Measurements from ENCODE around the gene STPG2. TPM values are rescaled to one million over a fixed set of nuclear protein-coding genes. Genes with fewer than 3 reads are reported as not detected.

STPG2 gene
- total RNA-seq, 1 donor from 2014 or later: 0.14 TPM

GRCh38 chr4:97774347-97774989 lies 368.8 kb downstream of the STPG2 start:
- Histone ChIP-seq H3K79me2 (ENCODE audit: insufficient read depth, low read length) (no peaks in the 10 kb centered on the region), H3K36me3 (ENCODE audit: insufficient read depth, low read length) (no peaks in the 10 kb centered on the region), H3K27me3 (ENCODE audit: insufficient read depth, low read length) (no peaks in the 10 kb centered on the region), H2AFZ (ENCODE audit: low read depth, low read length) (no peak overlapping the region), H3K9ac (ENCODE audit: low read length) (no peak overlapping the region), H3K27ac (ENCODE audit: low read depth, low read length) (no peak overlapping the region), H3K4me1 (ENCODE audit: insufficient read depth, low read length) (no peaks in the 10 kb centered on the region), H3K9me3 (ENCODE audit: insufficient read depth, low read depth, low read length) (no peaks in the 10 kb centered on the region), H4K20me1 (ENCODE audit: insufficient read depth, low read length) (no peaks in the 10 kb centered on the region), H3K4me3 (ENCODE audit: insufficient read depth, low read depth, low read length) (no peak overlapping the region), H3K4me2 (ENCODE audit: low read length) (no peak overlapping the region)
- H3K9me3 Mint-ChIP-seq (ENCODE audit: unreplicated experiment): peaks cover 4% of the 10 kb centered on the region
- no peak for TF ChIP-seq CTCF (IDR thresholded peaks at IDR 0.05; ENCODE audit: insufficient read depth, low read depth, low read length)
- TF ChIP-seq EZH2 (IDR thresholded peaks at IDR 0.05; ENCODE audit: insufficient read depth, low read length): no peak
- peaks cover 1% of the 10 kb centered on the region for H3K4me1 Mint-ChIP-seq (ENCODE audit: low read depth, unreplicated experiment)
- DNase-seq (ENCODE audit: low read depth) (no peak), FAIRE-seq (no peak)
- H3K4me3 Mint-ChIP-seq (ENCODE audit: unreplicated experiment): no peak overlapping the region
- no peak overlapping the region for H3K27ac Mint-ChIP-seq (ENCODE audit: unreplicated experiment)
- H3K36me3 Mint-ChIP-seq (ENCODE audit: low read depth, unreplicated experiment): no peaks in the 10 kb centered on the region
- H3K27me3 Mint-ChIP-seq (ENCODE audit: low read depth, unreplicated experiment): no peaks in the 10 kb centered on the region

GRCh38 chr4:97770222-97770621 lies 373.1 kb downstream of the STPG2 start:
- H3K27ac ChIP-seq (ENCODE audit: low read depth, low read length): no peak overlapping the region
- no peaks in the 10 kb centered on the region for H3K36me3 ChIP-seq (ENCODE audit: insufficient read depth, low read length)
- Mint-ChIP-seq H3K9me3 (ENCODE audit: unreplicated experiment) (peaks cover 1% of the 10 kb centered on the region), H3K27me3 (ENCODE audit: low read depth, unreplicated experiment) (no peaks in the 10 kb centered on the region), H3K36me3 (ENCODE audit: low read depth, unreplicated experiment) (no peaks in the 10 kb centered on the region), H3K4me3 (ENCODE audit: unreplicated experiment) (no peak overlapping the region), H3K4me1 (ENCODE audit: low read depth, unreplicated experiment) (peaks cover 1% of the 10 kb centered on the region), H3K27ac (ENCODE audit: unreplicated experiment) (no peak overlapping the region)
- no peaks in the 10 kb centered on the region for H3K9me3 ChIP-seq (ENCODE audit: insufficient read depth, low read depth, low read length)
- no peak overlapping the region for H3K4me2 ChIP-seq (ENCODE audit: low read length)
- H3K27me3 ChIP-seq (ENCODE audit: insufficient read depth, low read length): no peaks in the 10 kb centered on the region
- no peaks in the 10 kb centered on the region for H4K20me1 ChIP-seq (ENCODE audit: insufficient read depth, low read length)
- DNase-seq (ENCODE audit: low read depth) (no peak), FAIRE-seq (no peak)
- no peaks in the 10 kb centered on the region for H3K4me1 ChIP-seq (ENCODE audit: insufficient read depth, low read length)
- no peak overlapping the region for H3K4me3 ChIP-seq (ENCODE audit: insufficient read depth, low read depth, low read length)
- no peak for TF ChIP-seq EZH2 (IDR thresholded peaks at IDR 0.05; ENCODE audit: insufficient read depth, low read length)
- no peak for TF ChIP-seq CTCF (IDR thresholded peaks at IDR 0.05; ENCODE audit: insufficient read depth, low read depth, low read length)
- no peaks in the 10 kb centered on the region for H3K79me2 ChIP-seq (ENCODE audit: insufficient read depth, low read length)
- H2AFZ ChIP-seq (ENCODE audit: low read depth, low read length): no peak overlapping the region
- H3K9ac ChIP-seq (ENCODE audit: low read length): no peak overlapping the region

GRCh38 chr4:97762115-97762512 lies 381.2 kb downstream of the STPG2 start:
- H3K27me3 ChIP-seq (ENCODE audit: insufficient read depth, low read length): no peaks in the 10 kb centered on the region
- H3K9me3 Mint-ChIP-seq (ENCODE audit: unreplicated experiment): no peaks in the 10 kb centered on the region
- no peak overlapping the region for H3K27ac ChIP-seq (ENCODE audit: low read depth, low read length)
- H3K27me3 Mint-ChIP-seq (ENCODE audit: low read depth, unreplicated experiment): no peaks in the 10 kb centered on the region
- H3K36me3 ChIP-seq (ENCODE audit: insufficient read depth, low read length): no peaks in the 10 kb centered on the region
- no peak overlapping the region for H3K27ac Mint-ChIP-seq (ENCODE audit: unreplicated experiment)
- TF ChIP-seq CTCF (IDR thresholded peaks at IDR 0.05; ENCODE audit: insufficient read depth, low read depth, low read length): no peak
- TF ChIP-seq EZH2 (IDR thresholded peaks at IDR 0.05; ENCODE audit: insufficient read depth, low read length): no peak
- H3K36me3 Mint-ChIP-seq (ENCODE audit: low read depth, unreplicated experiment): no peaks in the 10 kb centered on the region
- H3K79me2 ChIP-seq (ENCODE audit: insufficient read depth, low read length): no peaks in the 10 kb centered on the region
- no peaks in the 10 kb centered on the region for H3K4me1 Mint-ChIP-seq (ENCODE audit: low read depth, unreplicated experiment)
- H4K20me1 ChIP-seq (ENCODE audit: insufficient read depth, low read length): no peaks in the 10 kb centered on the region
- H3K4me3 ChIP-seq (ENCODE audit: insufficient read depth, low read depth, low read length): no peak overlapping the region
- H2AFZ ChIP-seq (ENCODE audit: low read depth, low read length): no peak overlapping the region
- no peak for FAIRE-seq
- DNase-seq (ENCODE audit: low read depth): no peak
- no peak overlapping the region for H3K4me3 Mint-ChIP-seq (ENCODE audit: unreplicated experiment)
- H3K4me2 ChIP-seq (ENCODE audit: low read length): no peak overlapping the region
- H3K9ac ChIP-seq (ENCODE audit: low read length): no peak overlapping the region
- no peaks in the 10 kb centered on the region for H3K4me1 ChIP-seq (ENCODE audit: insufficient read depth, low read length)
- H3K9me3 ChIP-seq (ENCODE audit: insufficient read depth, low read depth, low read length): no peaks in the 10 kb centered on the region

Data from astrocyte (in vitro differentiated cells and primary cell).